COLO668 (cell line): ENCODE results near the gene LASP1.
"Not testable (repeated sequence)": the region's sequence is repeated elsewhere in the genome, so short reads cannot be mapped to it uniquely, and the experiment has no call there.

Source experiments
- DNase-seq: peaks from one replicate; lab custom pipeline; 2025; ENCODE audit not compliant: unreplicated experiment; lab: John Stamatoyannopoulos, UW

The LASP1 gene

GRCh38 chr17:38869526-38870258 lies at the start of gene LASP1:
LASP1 (plus strand) TSS chr17:38870058; CDS start chr17:38870190, 132 bp downstream.
- DNase-seq = peak; percentile 85

GRCh38 chr17:38824899-38825761 lies 44.7 kb upstream of the LASP1 start, which contains the start of gene CWC25:
CWC25 (minus strand) TSS chr17:38825321; CDS start chr17:38825183, 138 bp downstream.
- peak; percentile 80 for DNase-seq

- no peak for DNase-seq
These were observed 44.1 kb upstream of the LASP1 start for GRCh38 chr17:38825762-38826247.

- DNase-seq = peak; percentile 39
These were observed 25.5 kb upstream of the LASP1 start for GRCh38 chr17:38844261-38844757.

- no peak for DNase-seq
These were observed 21.3 kb upstream of the LASP1 start for GRCh38 chr17:38848557-38848891.

GRCh38 chr17:38848939-38849605 lies 20.8 kb upstream of the LASP1 start:
- no peak for DNase-seq

GRCh38 chr17:38850374-38850773 lies 19.5 kb upstream of the LASP1 start:
- no peak for DNase-seq

- no peak for DNase-seq
These were observed 18.4 kb upstream of the LASP1 start for GRCh38 chr17:38851434-38851833.

GRCh38 chr17:38852771-38853291 lies 17.0 kb upstream of the LASP1 start:
- peak; percentile 7 for DNase-seq

GRCh38 chr17:38853292-38854219 lies 16.3 kb upstream of the LASP1 start, which contains the start of gene RPL23:
RPL23 (minus strand) TSS chr17:38853721; CDS start chr17:38853710, 11 bp downstream.
- DNase-seq = peak; percentile 91

- not testable (repeated sequence) for DNase-seq
These were observed 14.7 kb upstream of the LASP1 start for GRCh38 chr17:38855101-38855714.

- DNase-seq = no peak
These were observed 12.6 kb upstream of the LASP1 start for GRCh38 chr17:38857271-38857670.

GRCh38 chr17:38861399-38861843 lies 8.4 kb upstream of the LASP1 start:
- DNase-seq = no peak

- DNase-seq = peak; percentile 0
These were observed 5.0 kb upstream of the LASP1 start for GRCh38 chr17:38864636-38865398.

- peak; percentile 33 for DNase-seq
These were observed 2.5 kb upstream of the LASP1 start for GRCh38 chr17:38867179-38867967.

- DNase-seq = peak; percentile 4
These were observed 1.7 kb upstream of the LASP1 start for GRCh38 chr17:38867968-38868816.
